ENCODE results near the gene ZNF784.
A peak's percentile ranks its signal among the peaks of the same experiment; 100 is the strongest.

Gene ZNF784

DNA sequence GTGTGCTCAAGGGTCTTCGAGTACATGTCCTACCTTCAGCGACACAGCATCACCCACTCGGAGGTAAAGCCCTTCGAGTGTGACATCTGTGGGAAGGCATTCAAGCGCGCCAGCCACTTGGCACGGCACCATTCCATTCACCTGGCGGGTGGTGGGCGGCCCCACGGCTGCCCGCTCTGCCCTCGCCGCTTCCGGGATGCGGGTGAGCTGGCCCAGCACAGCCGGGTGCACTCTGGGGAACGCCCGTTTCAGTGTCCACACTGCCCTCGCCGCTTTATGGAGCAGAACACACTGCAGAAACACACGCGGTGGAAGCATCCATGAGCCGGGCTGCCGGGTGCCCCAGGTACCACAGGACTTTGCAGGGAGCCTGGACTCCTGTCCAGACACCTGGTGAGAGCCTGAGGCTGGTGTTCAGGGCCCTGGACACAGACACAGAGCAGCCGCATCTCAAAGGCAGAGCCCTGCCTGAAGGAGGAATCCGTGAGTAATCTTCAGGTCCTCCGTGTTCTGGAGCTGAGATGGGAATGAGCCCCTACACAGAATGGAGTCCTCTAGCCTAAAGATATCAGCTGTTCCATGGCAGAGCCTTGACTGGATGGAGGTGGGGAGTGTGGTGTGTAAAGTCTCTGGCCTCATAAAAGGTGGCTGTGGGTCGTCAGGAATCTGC lies 20.6 kb upstream of the ZNF784 start:
- peaks cover 70% of the 10 kb centered on the region for H3K4me1 ChIP-seq (ENCODE audit: insufficient read depth, low read length)
- TF ChIP-seq EZH2 (IDR thresholded peaks at IDR 0.05; ENCODE audit: borderline replicate concordance, low read depth, low read length, severe bottlenecking) (no peak), CTCF (IDR thresholded peaks at IDR 0.05; ENCODE audit: borderline replicate concordance, extremely low read depth, low read length, poor library complexity, severe bottlenecking) (no peak)
- no peak overlapping the region for H2AFZ ChIP-seq (ENCODE audit: low read depth, low read length)
- peak overlapping the region; percentile 85 for H3K4me2 ChIP-seq (ENCODE audit: insufficient read depth, low read length)
- peak overlapping the region; percentile 92 for H3K9ac ChIP-seq (ENCODE audit: low read depth, low read length)
- peak overlapping the region in 1 of 2 experiments; percentile 99; a peak in 3 of 4 replicates for H3K4me3 ChIP-seq (ENCODE audit: low read depth in 1 of 2, low read length in 2 of 2)
- peaks cover 77% of the 10 kb centered on the region for H3K79me2 ChIP-seq (ENCODE audit: insufficient read depth, low read length)
- ATAC-seq (ENCODE audit: insufficient read depth, low read depth) (no peak), DNase-seq (no peak)
- peaks cover 18% of the 10 kb centered on the region for H3K36me3 ChIP-seq (ENCODE audit: insufficient read depth, low read length)
- H3K9me3 ChIP-seq (ENCODE audit: insufficient read depth, low read length, severe bottlenecking) = no peaks in the 10 kb centered on the region
- no peaks in the 10 kb centered on the region for H3K27me3 ChIP-seq (ENCODE audit: insufficient read depth, low read length, poor library complexity)
- 0 out of 2 replicates have a peak overlapping the region, but pooled peaks have one; percentile 73 for H3K27ac ChIP-seq (ENCODE audit: low read length)
- peaks cover 17% of the 10 kb centered on the region; the same call in 1 of the 2 replicates for H4K20me1 ChIP-seq (ENCODE audit: insufficient read depth, low read length)

DNA sequence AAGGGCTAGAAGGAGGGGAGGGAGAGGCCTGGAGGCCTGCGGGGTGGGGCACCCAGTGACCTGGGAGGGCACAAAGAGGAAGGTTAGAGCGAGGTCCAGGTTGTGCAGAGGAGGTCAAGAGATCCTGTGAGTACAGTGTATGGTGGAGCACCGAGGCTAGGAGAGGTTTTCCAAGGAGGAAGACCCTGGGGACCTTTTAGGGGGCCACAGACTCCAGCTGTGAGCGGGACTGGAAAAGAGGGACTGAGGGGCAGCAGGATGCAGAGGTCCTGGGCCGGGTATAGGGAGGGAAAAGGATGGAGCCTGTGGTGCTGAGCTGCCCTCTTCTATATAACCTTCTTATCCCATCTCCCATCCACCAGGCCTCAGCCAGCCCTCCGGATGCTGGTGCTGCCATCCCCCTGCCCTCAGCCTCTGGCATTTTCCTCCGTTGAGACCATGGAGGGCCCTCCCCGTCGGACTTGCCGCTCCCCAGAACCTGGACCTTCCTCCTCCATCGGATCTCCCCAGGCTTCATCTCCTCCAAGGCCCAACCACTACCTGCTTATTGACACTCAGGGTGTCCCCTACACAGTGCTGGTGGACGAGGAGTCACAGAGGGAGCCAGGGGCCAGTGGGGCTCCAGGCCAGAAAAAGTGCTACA lies 19.9 kb upstream of the ZNF784 start:
- Histone ChIP-seq H3K27ac (ENCODE audit: low read length) (peak overlapping the region; percentile 73), H2AFZ (ENCODE audit: low read depth, low read length) (no peak overlapping the region), H3K4me2 (ENCODE audit: insufficient read depth, low read length) (peak overlapping the region; percentile 85), H3K4me1 (ENCODE audit: insufficient read depth, low read length) (peaks cover 69% of the 10 kb centered on the region), H3K9me3 (ENCODE audit: insufficient read depth, low read length, severe bottlenecking) (no peaks in the 10 kb centered on the region), H3K27me3 (ENCODE audit: insufficient read depth, low read length, poor library complexity) (no peaks in the 10 kb centered on the region), H3K4me3 (ENCODE audit: low read depth in 1 of 2, low read length in 2 of 2) (peak overlapping the region; percentile 98 to 99), H3K9ac (ENCODE audit: low read depth, low read length) (peak overlapping the region; percentile 92), H3K79me2 (ENCODE audit: insufficient read depth, low read length) (peaks cover 75% of the 10 kb centered on the region), H4K20me1 (ENCODE audit: insufficient read depth, low read length) (peaks cover 17% of the 10 kb centered on the region; the same call in 1 of the 2 replicates), H3K36me3 (ENCODE audit: insufficient read depth, low read length) (peaks cover 18% of the 10 kb centered on the region)
- no peak for DNase-seq
- ATAC-seq (ENCODE audit: insufficient read depth, low read depth) = no peak
- TF ChIP-seq EZH2 (IDR thresholded peaks at IDR 0.05; ENCODE audit: borderline replicate concordance, low read depth, low read length, severe bottlenecking) (no peak), CTCF (IDR thresholded peaks at IDR 0.05; ENCODE audit: borderline replicate concordance, extremely low read depth, low read length, poor library complexity, severe bottlenecking) (no peak)

DNA sequence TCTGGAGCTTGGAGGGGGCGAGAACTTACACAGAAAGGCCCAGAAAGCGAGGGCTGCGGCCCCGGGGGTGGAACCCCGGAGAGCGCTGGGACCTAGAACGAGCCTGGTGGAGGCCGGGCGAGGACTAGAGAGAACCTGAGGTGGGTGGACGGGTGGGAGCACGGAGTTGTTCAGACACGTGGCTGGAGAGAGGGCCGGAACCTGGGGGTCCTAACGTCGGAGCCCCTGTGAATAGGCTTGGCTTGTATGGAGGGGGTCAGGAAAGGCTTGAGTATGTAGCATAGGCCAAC lies 19.5 kb upstream of the ZNF784 start:
- TF ChIP-seq EZH2 (IDR thresholded peaks at IDR 0.05; ENCODE audit: borderline replicate concordance, low read depth, low read length, severe bottlenecking) (no peak), CTCF (IDR thresholded peaks at IDR 0.05; ENCODE audit: borderline replicate concordance, extremely low read depth, low read length, poor library complexity, severe bottlenecking) (no peak)
- no peaks in the 10 kb centered on the region for H3K9me3 ChIP-seq (ENCODE audit: insufficient read depth, low read length, severe bottlenecking)
- peaks cover 68% of the 10 kb centered on the region for H3K4me1 ChIP-seq (ENCODE audit: insufficient read depth, low read length)
- peaks cover 17% of the 10 kb centered on the region; the same call in 1 of the 2 replicates for H4K20me1 ChIP-seq (ENCODE audit: insufficient read depth, low read length)
- DNase-seq = no peak
- no peaks in the 10 kb centered on the region for H3K27me3 ChIP-seq (ENCODE audit: insufficient read depth, low read length, poor library complexity)
- H3K9ac ChIP-seq (ENCODE audit: low read depth, low read length) = peak overlapping the region; percentile 92
- peaks cover 72% of the 10 kb centered on the region for H3K79me2 ChIP-seq (ENCODE audit: insufficient read depth, low read length)
- peaks cover 18% of the 10 kb centered on the region for H3K36me3 ChIP-seq (ENCODE audit: insufficient read depth, low read length)
- 0 out of 2 replicates have a peak overlapping the region, but pooled peaks have one; percentile 42 for H2AFZ ChIP-seq (ENCODE audit: low read depth, low read length)
- ATAC-seq (ENCODE audit: insufficient read depth, low read depth) = no peak
- peak overlapping the region; percentile 98 to 99 for H3K4me3 ChIP-seq (ENCODE audit: low read depth in 1 of 2, low read length in 2 of 2)
- peak overlapping the region; percentile 85 for H3K4me2 ChIP-seq (ENCODE audit: insufficient read depth, low read length)
- peak overlapping the region; percentile 73 for H3K27ac ChIP-seq (ENCODE audit: low read length)
